Psoas muscle (tissue), 8 donors: ENCODE data around the gene TSKU. TPM values are rescaled to one million over a fixed set of nuclear protein-coding genes. Genes with fewer than 3 reads are reported as not detected.

Source experiments
- ATAC-seq, 4 donors: fragments of 200-7000 bp; cut with Tn5 transposase; one replicate each; pipeline ENCODE4 v1.9.1; 2020; ENCODE audit warnings: moderate library complexity in 3 of 4, mild to moderate bottlenecking in 2 of 4
- DNase-seq, 2 donors: peaks; one replicate each; pipeline ENCODE4 v3.0.0-alpha.2; 2020
- H3K27ac ChIP-seq: fragments of 200-600 bp; one replicate; pipeline ENCODE4 v1.8.0; 2022
- H3K27me3 ChIP-seq, 3 donors: fragments of 200-600 bp in 1 of 3; one replicate each; pipeline versions ENCODE4 v1.6.1 to v1.8.0; 2013 to 2022; ENCODE audit warnings: low read length in 2 of 3, mild to moderate bottlenecking in 2 of 3, moderate library complexity in 1 of 3; ENCODE audit not compliant: insufficient read depth in 3 of 3
- H3K36me3 ChIP-seq, 2 donors: fragments of 200-600 bp in 1 of 2; one replicate each; pipeline versions ENCODE4 v1.6.1 to v1.8.0; 2013 to 2022; ENCODE audit warnings: low read depth in 1 of 2, mild to moderate bottlenecking in 1 of 2, moderate library complexity in 1 of 2; ENCODE audit not compliant: insufficient read depth in 1 of 2
- H3K4me1 ChIP-seq: fragments of 200-600 bp; one replicate; pipeline ENCODE4 v1.8.0; 2022
- H3K4me3 ChIP-seq: fragments of 200-600 bp; one replicate; pipeline ENCODE4 v1.8.0; 2022; ENCODE audit warnings: mild to moderate bottlenecking
- H3K9me3 ChIP-seq: fragments of 200-600 bp; one replicate; pipeline ENCODE4 v1.8.0; 2022
- CTCF ChIP-seq: fragments of 200-600 bp; IDR thresholded peaks from one replicate; pipeline ENCODE4 v1.8.0; 2022; ENCODE audit warnings: antibody characterized with exemption
- WGBS, 3 donors: extraction: QIAGEN DNeasy Blood & Tissue Kit; methylation state at CpG; one replicate each; pipeline versions ENCODE4 v1.1.6 to v1.1.7; 2013; 5-methylcytosine and 5-hydroxymethylcytosine counted together
- intact Hi-C, 2 donors: fragments of 100-400 bp; cut with DNase I; formaldehyde crosslinking; loops; one replicate each; pipeline versions ENCODE4 v1.11.0 to v1.14.2; 2022
- polyA plus RNA-seq, 3 donors: library from polyadenylated mRNA; stranded (reverse); fragments of 200-250 nt; gene quantifications; one replicate each; pipeline ENCODE4 v1.2.3, GENCODE V29; 2013
- total RNA-seq, 4 donors: library from RNA; stranded (reverse); fragmentation: NEBNext Ultra II Directional in 2 of 4; extraction: Animal tissue kit (Norgen Biotek cat#: 25700) in 2 of 4; gene quantifications; one replicate each; pipeline versions ENCODE4 v1.2.1 to v1.2.4, GENCODE V29; 2021 to 2023
- donor health status: healthy with polysubstance abuse.
- donor health status: DM: no; HTN: no; CAD: no; lungs with moderate emphysema.
- donor health status: Bipolar disorder and iron deficiency.
- donor health status: healthy.
- donor health status: DM: yes; HTN: yes; CAD: no.
- donor health status: DM: no; HTN: no; CAD: no.
- donor health status: DM: no; HTN: no; CAD: no.
- donor health status: DM: yes; HTN: yes; CAD: no.

The TSKU gene
- total and polyA plus RNA-seq, 7 donors, result 3.1 to 11.4 (median 4.0) TPM

- H3K27ac ChIP-seq, result no peak overlapping the region
- no peaks in the 10 kb centered on the region for H3K36me3 ChIP-seq
- 92 to 99% (median 97%) methylated on average over 3 of the region's 3 CpGs for WGBS, 3 donors
- ATAC-seq (no peak), DNase-seq (no peak)
- intact Hi-C loops, result no loop called here
- no peak for TF ChIP-seq CTCF
- H3K4me3 ChIP-seq, result no peak overlapping the region
- H3K4me1 ChIP-seq, result peaks cover 18% of the 10 kb centered on the region
- peaks cover 25% of the 10 kb centered on the region for H3K9me3 ChIP-seq
- H3K27me3 ChIP-seq, result peaks cover 0 to 7% (median 0%) of the 10 kb centered on the region in 3 donors
These were observed 6.7 kb upstream of the TSKU start for GRCh38 chr11:76776472-76776871.

- no peak for ATAC-seq
These were observed 5.9 kb upstream of the TSKU start for GRCh38 chr11:76777305-76777704.

GRCh38 chr11:76777876-76778275 is 5.3 kb upstream of the TSKU start:
- intact Hi-C loops, result no loop called here
- Histone ChIP-seq H3K27me3 (peaks cover 0 to 9% (median 0%) of the 10 kb centered on the region in 3 donors), H3K27ac (no peak overlapping the region), H3K9me3 (peaks cover 25% of the 10 kb centered on the region), H3K4me3 (no peak overlapping the region), H3K36me3 (no peaks in the 10 kb centered on the region), H3K4me1 (peaks cover 6% of the 10 kb centered on the region)
- 46 to 63% (median 47%) methylated on average over 2 of the region's 2 CpGs for WGBS, 3 donors
- TF ChIP-seq CTCF, result no peak
- ATAC-seq (no peak), DNase-seq (no peak)

More at GRCh38 chr11:76777305-76777704, 5.9 kb upstream of the TSKU start:
- H3K27me3 ChIP-seq, result peaks cover 0 to 7% (median 0%) of the 10 kb centered on the region in 3 donors
- no peaks in the 10 kb centered on the region for H3K36me3 ChIP-seq
- peaks cover 11% of the 10 kb centered on the region for H3K4me1 ChIP-seq
- intact Hi-C loops, result no loop called here
- TF ChIP-seq CTCF, result no peak
- peaks cover 25% of the 10 kb centered on the region for H3K9me3 ChIP-seq
- H3K4me3 ChIP-seq, result no peak overlapping the region
- DNase-seq, result no peak
- H3K27ac ChIP-seq, result no peak overlapping the region

- no peaks in the 10 kb centered on the region for H3K36me3 ChIP-seq
- no peak overlapping the region for H3K4me3 ChIP-seq
- intact Hi-C loops, result no loop called here
- H3K27ac ChIP-seq, result no peak overlapping the region
- H3K27me3 ChIP-seq, result peaks cover 0 to 10% (median 0%) of the 10 kb centered on the region in 3 donors
- DNase-seq (no peak), ATAC-seq (no peak)
- 56 to 71% (median 60%) methylated on average over 3 of the region's 3 CpGs for WGBS, 3 donors
- peaks cover 25% of the 10 kb centered on the region for H3K9me3 ChIP-seq
- TF ChIP-seq CTCF, result no peak
- H3K4me1 ChIP-seq, result peaks cover 4% of the 10 kb centered on the region
These were observed 4.3 kb upstream of the TSKU start for GRCh38 chr11:76778874-76779273.

GRCh38 chr11:76781046-76781801 is 1.9 kb upstream of the TSKU start:
- no peak overlapping the region for H3K4me3 ChIP-seq
- no peak for TF ChIP-seq CTCF
- WGBS, 3 donors, result 56 to 71% (median 69%) methylated on average over 8 of the region's 8 CpGs
- H3K27ac ChIP-seq, result no peak overlapping the region
- no peaks in the 10 kb centered on the region for H3K36me3 ChIP-seq
- DNase-seq, result no peak
- H3K27me3 ChIP-seq, result peaks cover 0 to 10% (median 0%) of the 10 kb centered on the region in 3 donors
- H3K9me3 ChIP-seq, result peaks cover 16% of the 10 kb centered on the region
- no peak for ATAC-seq
- H3K4me1 ChIP-seq, result peaks cover 3% of the 10 kb centered on the region
- intact Hi-C loops, result no loop called here
